RWPE2 (cell line): ENCODE data around the gene USP48.

Experiments used
- ATAC-seq: fragments of 200-7000 bp; cut with Tn5 transposase; 3 replicates; pipeline ENCODE4 v1.9.1; 2021; ENCODE audit warnings: low read depth
- DNase-seq: peaks from one replicate; pipeline ENCODE4 v3.0.0-alpha.2; 2020; ENCODE audit warnings: low spot score
- H3K27ac ChIP-seq: fragments of 450-650 bp; 2 replicates; pipeline ENCODE4 v1.5.1; 2017; ENCODE audit warnings: mild to moderate bottlenecking; ENCODE audit not compliant: poor library complexity, severe bottlenecking
- H3K27me3 ChIP-seq: fragments of 250-450 bp; sonication (Bioruptor Pico); 2 replicates; pipeline ENCODE4 v1.5.1; 2021; ENCODE audit warnings: mild to moderate bottlenecking, moderate library complexity; ENCODE audit not compliant: insufficient read depth, poor library complexity, severe bottlenecking
- H3K36me3 ChIP-seq: fragments of 250-450 bp; sonication (Bioruptor Pico); 2 replicates; pipeline ENCODE4 v1.5.1; 2020; ENCODE audit warnings: low read depth, mild to moderate bottlenecking, moderate library complexity
- H3K4me1 ChIP-seq: fragments of 250-450 bp; sonication (Bioruptor Pico); 2 replicates; pipeline ENCODE4 v1.5.1; 2021; ENCODE audit warnings: mild to moderate bottlenecking, moderate library complexity; ENCODE audit not compliant: insufficient read depth, poor library complexity, severe bottlenecking
- H3K4me3 ChIP-seq: fragments of 250-450 bp; sonication (Bioruptor Pico); 2 replicates; pipeline ENCODE4 v1.5.1; 2021; ENCODE audit warnings: mild to moderate bottlenecking, moderate library complexity; ENCODE audit not compliant: severe bottlenecking
- H3K9me3 ChIP-seq: fragments of 250-450 bp; sonication (Bioruptor Pico); 2 replicates; pipeline ENCODE4 v1.5.1; 2021; ENCODE audit warnings: mild to moderate bottlenecking, moderate library complexity; ENCODE audit not compliant: severe bottlenecking
- CTCF ChIP-seq: fragments of 450-650 bp; IDR thresholded peaks from one replicate; pipeline ENCODE4 v1.5.1; 2017; ENCODE audit warnings: mild to moderate bottlenecking, moderate library complexity; ENCODE audit not compliant: poor library complexity, severe bottlenecking

The USP48 gene

GRCh38 chr1:21762022-21762404 lies 20.9 kb downstream of the USP48 start:
- Histone ChIP-seq H3K27me3 (no peaks in the 10 kb centered on the region), H3K36me3 (peaks cover 6% of the 10 kb centered on the region), H3K27ac (no peak overlapping the region), H3K4me1 (peaks cover 12% of the 10 kb centered on the region), H3K9me3 (no peaks in the 10 kb centered on the region), H3K4me3 (no peak overlapping the region)
- no peak for DNase-seq
- no peak for ATAC-seq
- TF ChIP-seq CTCF, result no peak

DNA sequence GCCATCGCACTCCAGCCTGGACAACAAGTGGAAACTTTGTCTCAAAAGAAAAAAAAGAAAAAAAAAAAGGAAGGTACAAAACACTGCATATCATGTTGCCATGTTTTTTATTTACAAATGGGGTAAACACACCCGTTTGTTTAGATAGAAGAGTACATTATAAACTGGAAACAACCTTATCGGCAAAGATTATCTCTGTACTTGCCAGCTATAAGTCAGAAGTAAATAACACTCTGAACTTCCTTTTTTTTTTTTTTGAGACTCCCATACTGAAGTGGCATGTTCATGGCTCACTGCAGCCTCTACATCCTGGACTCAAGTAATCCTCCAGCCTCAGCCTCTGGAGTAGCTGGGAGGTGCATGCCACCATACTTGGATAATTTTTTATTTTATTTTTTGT lies 21.9 kb downstream of the USP48 start:
- peaks cover 8% of the 10 kb centered on the region for H3K4me1 ChIP-seq
- no peaks in the 10 kb centered on the region for H3K27me3 ChIP-seq
- DNase-seq, result no peak
- H3K27ac ChIP-seq, result no peak overlapping the region
- no peak for TF ChIP-seq CTCF
- H3K9me3 ChIP-seq, result no peaks in the 10 kb centered on the region
- peaks cover 15% of the 10 kb centered on the region for H3K36me3 ChIP-seq
- no peak overlapping the region for H3K4me3 ChIP-seq
- ATAC-seq, result no peak

DNA sequence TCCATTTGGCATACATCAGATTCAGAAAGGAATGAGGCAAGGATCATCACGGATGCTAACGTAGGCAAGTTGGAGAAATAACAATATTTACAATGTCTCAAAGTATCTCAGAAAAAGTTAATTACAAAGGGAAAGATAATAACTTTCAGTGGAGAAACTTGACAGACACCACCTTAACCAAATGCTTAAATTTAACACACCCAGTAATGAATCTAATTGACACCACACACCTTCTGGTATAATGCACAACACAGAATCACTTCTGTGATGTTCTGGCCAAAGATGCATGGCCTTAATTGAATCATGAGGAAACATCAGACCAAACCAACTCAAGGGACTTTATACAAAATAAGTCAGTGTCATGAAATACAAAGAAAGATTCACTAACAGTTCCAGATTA lies 23.1 kb downstream of the USP48 start:
- H3K27me3 ChIP-seq, result no peaks in the 10 kb centered on the region
- ATAC-seq (no peak), DNase-seq (no peak)
- no peaks in the 10 kb centered on the region for H3K9me3 ChIP-seq
- H3K4me3 ChIP-seq, result no peak overlapping the region
- H3K4me1 ChIP-seq, result no peaks in the 10 kb centered on the region
- no peak overlapping the region for H3K27ac ChIP-seq
- no peak for TF ChIP-seq CTCF
- H3K36me3 ChIP-seq, result peaks cover 28% of the 10 kb centered on the region

DNA sequence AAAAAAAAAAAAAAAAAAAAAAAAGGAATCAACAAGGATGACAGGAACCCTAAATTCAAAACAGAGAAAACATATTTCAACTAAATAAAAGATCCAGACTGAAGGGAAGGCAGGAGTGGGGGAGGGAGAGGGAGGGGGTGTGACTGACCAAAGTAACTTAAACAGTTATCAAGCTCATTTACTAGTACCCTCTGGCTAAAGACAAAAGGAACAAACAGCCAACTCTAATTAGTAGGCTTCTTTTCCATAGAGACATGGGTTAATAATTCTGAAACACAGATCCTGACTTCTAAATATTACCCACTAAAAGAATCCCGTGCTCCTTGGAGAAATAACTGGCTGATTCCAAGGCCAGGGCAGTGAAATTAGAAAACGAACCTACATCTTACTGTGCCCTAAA lies 23.8 kb downstream of the USP48 start:
- Histone ChIP-seq H3K36me3 (peaks cover 34% of the 10 kb centered on the region), H3K4me3 (no peak overlapping the region), H3K27me3 (no peaks in the 10 kb centered on the region), H3K4me1 (no peaks in the 10 kb centered on the region), H3K27ac (no peak overlapping the region), H3K9me3 (no peaks in the 10 kb centered on the region)
- TF ChIP-seq CTCF, result no peak
- no peak for DNase-seq
- no peak for ATAC-seq

DNA sequence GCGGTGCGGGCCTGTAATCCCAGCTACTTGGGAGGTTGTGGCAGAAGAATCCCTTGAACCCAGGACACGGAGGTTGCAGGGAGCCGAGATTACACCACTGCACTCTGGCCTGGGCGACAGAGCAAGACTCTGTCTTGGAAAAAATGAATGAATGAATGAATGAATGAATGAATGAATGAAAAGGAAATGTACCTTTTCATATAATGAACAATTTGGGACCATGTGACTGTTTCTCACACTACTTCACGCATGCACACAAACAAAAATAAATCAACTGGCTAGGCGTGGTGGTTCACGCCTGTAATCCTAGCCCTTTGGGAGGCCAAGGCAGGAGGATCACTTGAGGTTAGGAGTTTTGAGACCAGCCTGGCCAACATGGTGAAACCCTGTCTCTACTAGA lies 24.3 kb downstream of the USP48 start:
- H3K4me3 ChIP-seq, result no peak overlapping the region
- ATAC-seq (no peak), DNase-seq (no peak)
- peaks cover 38% of the 10 kb centered on the region for H3K36me3 ChIP-seq
- H3K27me3 ChIP-seq, result no peaks in the 10 kb centered on the region
- no peak for TF ChIP-seq CTCF
- H3K9me3 ChIP-seq, result no peaks in the 10 kb centered on the region
- no peak overlapping the region for H3K27ac ChIP-seq
- no peaks in the 10 kb centered on the region for H3K4me1 ChIP-seq
